T-cell (primary cell): ENCODE results near the gene SMCO1. TPM values are rescaled to one million over a fixed set of nuclear protein-coding genes. Genes with fewer than 3 reads are reported as not detected.
A peak's percentile ranks its signal among the peaks of the same experiment; 100 is the strongest.
"Not testable (repeated sequence)": the region's sequence is repeated elsewhere in the genome, so short reads cannot be mapped to it uniquely, and the experiment has no call there.

Experiments
- ATAC-seq, 4 experiments: fragments of 200-7000 bp in 3 of 4; fragments of 150-1000 bp in 1 of 4; cut with Tn5 transposase; replicated peaks in 1 of 4; 1 replicate in 3 of 4; 2 replicates in 1 of 4; pipeline ENCODE4 v1.10.0; 2021; ENCODE audit warnings: moderate library complexity in 3 of 4, mild to moderate bottlenecking in 2 of 4, moderate number of reproducible peaks in 1 of 4
- CTCF ChIA-PET, 2 donors: fragments of 300-600 bp; sonication (Branson Sonifier 250); formaldehyde crosslinking; loops; one replicate each; lab custom pipeline; 2022; ENCODE audit warnings: antibody characterized with exemption in 2 of 2; lab: Charles Lee
- POLR2A ChIA-PET, 2 donors: fragments of 300-600 bp; sonication (Branson Sonifier 250); formaldehyde crosslinking; loops; one replicate each; lab custom pipeline; 2022; ENCODE audit warnings: antibody characterized with exemption in 2 of 2; lab: Charles Lee
- DNase-seq, 35 experiments: peaks; one replicate each; pipeline versions ENCODE4 v3.0.0 to v3.0.0-alpha.2; 2013 to 2023
- H3K27ac ChIP-seq: one replicate; pipeline ENCODE4 v1.5.1; 2013; ENCODE audit warnings: low read length
- H3K27me3 ChIP-seq, 2 experiments: replicated peaks in 1 of 2; 1 replicate in 1 of 2; 2 replicates in 1 of 2; pipeline versions ENCODE4 v1.6.1 to v1.7.0; 2013; ENCODE audit warnings: low read length in 1 of 2, mixed read lengths in 1 of 2; ENCODE audit not compliant: control insufficient read depth in 2 of 2, insufficient read depth in 2 of 2; ENCODE audit errors: extremely low read depth in 1 of 2
- H3K36me3 ChIP-seq, 2 donors: 1 replicate in 1 of 2; 2 replicates in 1 of 2; pipeline versions ENCODE4 v1.6.1 to v1.7.0; 2013; ENCODE audit warnings: low read length in 1 of 2; ENCODE audit not compliant: control insufficient read depth in 2 of 2, insufficient read depth in 1 of 2; ENCODE audit errors: extremely low read depth in 1 of 2
- H3K4me1 ChIP-seq, 2 experiments: 1 replicate in 1 of 2; 2 replicates in 1 of 2; pipeline versions ENCODE4 v1.6.1 to v1.7.0; 2013; ENCODE audit warnings: low read length in 2 of 2, mixed read lengths in 1 of 2; ENCODE audit not compliant: insufficient read depth in 2 of 2, control insufficient read depth in 1 of 2; ENCODE audit errors: extremely low read depth in 1 of 2
- H3K4me3 ChIP-seq, 2 donors: 1 replicate in 1 of 2; 2 replicates in 1 of 2; pipeline versions ENCODE4 v1.5.1 to v1.7.0; 2013; ENCODE audit warnings: mild to moderate bottlenecking in 2 of 2, low read length in 1 of 2, moderate library complexity in 1 of 2; ENCODE audit not compliant: control insufficient read depth in 1 of 2; ENCODE audit errors: extremely low read depth in 1 of 2
- H3K9me3 ChIP-seq: 2 replicates; pipeline ENCODE4 v1.7.0; 2013
- H3K27ac Mint-ChIP-seq, 2 donors: one replicate each; pipeline ENCODE4 v1.8.0; 2020 to 2021; ENCODE audit warnings: mild to moderate bottlenecking in 2 of 2, mixed read lengths in 2 of 2
- H3K27me3 Mint-ChIP-seq, 2 donors: one replicate each; pipeline ENCODE4 v1.8.0; 2021 to 2022; ENCODE audit warnings: mixed read lengths in 2 of 2
- H3K36me3 Mint-ChIP-seq: one replicate; pipeline ENCODE4 v1.8.0; 2021; ENCODE audit warnings: mixed read lengths
- H3K4me1 Mint-ChIP-seq, 3 donors: one replicate each; pipeline ENCODE4 v1.8.0; 2020 to 2022; ENCODE audit warnings: mixed read lengths in 3 of 3, mild to moderate bottlenecking in 1 of 3
- H3K4me3 Mint-ChIP-seq, 3 donors: one replicate each; pipeline ENCODE4 v1.8.0; 2020 to 2022; ENCODE audit warnings: mild to moderate bottlenecking in 3 of 3, mixed read lengths in 3 of 3, moderate library complexity in 3 of 3
- H3K9me3 Mint-ChIP-seq, 3 donors: one replicate each; pipeline ENCODE4 v1.8.0; 2020 to 2022; ENCODE audit warnings: mixed read lengths in 3 of 3
- WGBS: methylation state at CpG from one replicate; pipeline ENCODE4 v1.1.5; 2013; ENCODE audit warnings: missing lambda C conversion rate; ENCODE audit not compliant: insufficient coverage; 5-methylcytosine and 5-hydroxymethylcytosine counted together
- total RNA-seq, 35 experiments: library from RNA in 6 of 35; stranded (reverse) in 6 of 35; fragments of 120-200 nt in 1 of 35; gene quantifications; one replicate each; pipeline versions ENCODE4 v1.2.1 to v1.2.4 and lab custom pipeline; 2013 to 2026

SMCO1 gene
- total RNA-seq, 5 donors from 2014 or later (not counting 1 experiment from before 2014, with no cell fraction given), result not detected

GRCh38 chr3:196457470-196457869, 57.7 kb downstream of the SMCO1 start:
- H3K27ac ChIP-seq, result peak overlapping the region; percentile 14
- not testable (repeated sequence) for H3K27me3 ChIP-seq, H3K27me3 Mint-ChIP-seq, H3K36me3 ChIP-seq, H3K4me3 ChIP-seq, H3K9me3 ChIP-seq, H3K4me1 ChIP-seq, H3K4me3 Mint-ChIP-seq, H3K9me3 Mint-ChIP-seq
- peaks cover 14% of the 10 kb centered on the region for H3K36me3 Mint-ChIP-seq
- peaks cover 13 to 14% (median 14%) of the 10 kb centered on the region in 3 donors for H3K4me1 Mint-ChIP-seq
- DNase-seq (peak in 18 of 35 experiments; percentile 3 to 35 (median 12)), ATAC-seq (peak; percentile 11 to 69 (median 23))
- H3K27ac Mint-ChIP-seq, result peak overlapping the region; percentile 40 to 83
- ChIA-PET CTCF (interaction anchor here in 1 of 2 donors (0.6 to 0.7 kb wide), 3 partner anchors 14 to 1538 kb away, joined by 3 to 6 read pairs (median 4); no protein-coding TSS in a partner anchor), POLR2A (interaction anchor here (0.6 to 0.7 kb wide), 5 partner anchors 14 to 702 kb away, joined by 3 to 9 read pairs (median 4); no protein-coding TSS in a partner anchor)
- 0% methylated on average over 1 of the region's 7 CpGs for WGBS

Other genes starting within 250 kb of the SMCO1 start
- gene PCYT1A, start 227.6 kb downstream of the SMCO1 start, total RNA-seq, result 10 to 100 TPM; 61.1 to 87.9 (median 64.1) TPM
- gene DYNLT2B, start 197.1 kb downstream of the SMCO1 start, total RNA-seq, result 1 to 10 TPM; 3.2 to 8.5 (median 7.8) TPM
- 1 to 10 TPM in 1 of 5 donors, under 1 TPM in 2, not detected in 2; 0.28 to 1.3 (median 0.53) TPM for gene TM4SF19, start 177.0 kb downstream of the SMCO1 start, total RNA-seq
- gene UBXN7, start 82.9 kb downstream of the SMCO1 start, total RNA-seq, result 10 to 100 TPM; 64.7 to 92.3 (median 74.8) TPM
- gene RNF168, start 11.6 kb downstream of the SMCO1 start, total RNA-seq, result 10 to 100 TPM; 27.1 to 71.2 (median 64.8) TPM
- gene WDR53, start 53.2 kb upstream of the SMCO1 start, total RNA-seq, result 10 to 100 TPM; 19.2 to 29.8 (median 25.5) TPM
- gene FBXO45, start 53.3 kb upstream of the SMCO1 start, total RNA-seq, result 1 to 10 TPM; 4.9 to 9.5 (median 8.2) TPM
- gene NRROS, start 124.3 kb upstream of the SMCO1 start, total RNA-seq, result 10 to 100 TPM in 4 of 5 donors, 1 to 10 TPM in 1; 7.6 to 16.8 (median 15.6) TPM
- gene CEP19, start 196.9 kb upstream of the SMCO1 start, total RNA-seq, result 1 to 10 TPM; 1.6 to 8.5 (median 6.4) TPM
- gene PIGX, start 197.0 kb upstream of the SMCO1 start, total RNA-seq, result 10 to 100 TPM; 18.9 to 27.9 (median 22.3) TPM
- 10 to 100 TPM; 62.7 to 87.3 (median 76.2) TPM for gene PAK2, start 224.5 kb upstream of the SMCO1 start, total RNA-seq